GM12873 (cell line): Measurements from ENCODE around the gene SDF4.

Source experiments
- CTCF ChIP-seq: IDR thresholded peaks from 2 replicates; pipeline ENCODE4 v1.5.1; 2012; ENCODE audit warnings: low read depth, mild to moderate bottlenecking, moderate library complexity, low read length, control low read depth; ENCODE audit not compliant: insufficient read depth; ENCODE audit errors: missing control alignments

Gene SDF4

GRCh38 chr1:1177452-1178206 is 54.2 kb downstream of the SDF4 start:
- TF ChIP-seq CTCF: no peak

- no peak for TF ChIP-seq CTCF
Observed at GRCh38 chr1:1176931-1177330, 54.9 kb downstream of the SDF4 start.

- no peak for TF ChIP-seq CTCF
Observed at GRCh38 chr1:1175221-1176062, 56.4 kb downstream of the SDF4 start.

GRCh38 chr1:1173793-1174415 is 57.9 kb downstream of the SDF4 start, which contains the start of gene TTLL10:
Gene TTLL10 (plus strand): TSS chr1:1173880. CDS start chr1:1179216, 5,336 bp downstream.
- TF ChIP-seq CTCF: no peak

- TF ChIP-seq CTCF: no peak
Observed at GRCh38 chr1:1173061-1173792, 58.6 kb downstream of the SDF4 start.

GRCh38 chr1:1171546-1172340 is 60.1 kb downstream of the SDF4 start:
- no peak for TF ChIP-seq CTCF
